Stomach smooth muscle (tissue), 2 donors: ENCODE data around the gene RPP40.

Experiments
- H3K27ac ChIP-seq: one replicate; pipeline ENCODE4 v1.7.0; 2013; ENCODE audit warnings: mild to moderate bottlenecking, low read length, inconsistent platforms
- H3K27me3 ChIP-seq, 2 donors: one replicate each; pipeline ENCODE4 v1.7.0; 2013; ENCODE audit warnings: low read length in 2 of 2; ENCODE audit not compliant: insufficient read depth in 2 of 2, control insufficient read depth in 1 of 2
- H3K36me3 ChIP-seq, 2 donors: one replicate each; pipeline ENCODE4 v1.7.0; 2013; ENCODE audit warnings: low read length in 2 of 2; ENCODE audit not compliant: control insufficient read depth in 2 of 2, insufficient read depth in 2 of 2
- H3K4me1 ChIP-seq: one replicate; pipeline ENCODE4 v1.7.0; 2013; ENCODE audit warnings: low read length; ENCODE audit not compliant: control insufficient read depth, insufficient read depth
- H3K4me3 ChIP-seq, 2 donors: one replicate each; pipeline ENCODE4 v1.7.0; 2013; ENCODE audit warnings: low read length in 2 of 2
- H3K9ac ChIP-seq, 2 donors: one replicate each; pipeline ENCODE4 v1.7.0; 2013; ENCODE audit warnings: low read length in 2 of 2, mild to moderate bottlenecking in 1 of 2
- H3K9me3 ChIP-seq, 2 donors: one replicate each; pipeline ENCODE4 v1.7.0; 2013; ENCODE audit warnings: low read length in 2 of 2; ENCODE audit not compliant: control insufficient read depth in 2 of 2
- donor health status: healthy.
- donor health status: Pancreatic carcinoma.

The RPP40 gene

DNA sequence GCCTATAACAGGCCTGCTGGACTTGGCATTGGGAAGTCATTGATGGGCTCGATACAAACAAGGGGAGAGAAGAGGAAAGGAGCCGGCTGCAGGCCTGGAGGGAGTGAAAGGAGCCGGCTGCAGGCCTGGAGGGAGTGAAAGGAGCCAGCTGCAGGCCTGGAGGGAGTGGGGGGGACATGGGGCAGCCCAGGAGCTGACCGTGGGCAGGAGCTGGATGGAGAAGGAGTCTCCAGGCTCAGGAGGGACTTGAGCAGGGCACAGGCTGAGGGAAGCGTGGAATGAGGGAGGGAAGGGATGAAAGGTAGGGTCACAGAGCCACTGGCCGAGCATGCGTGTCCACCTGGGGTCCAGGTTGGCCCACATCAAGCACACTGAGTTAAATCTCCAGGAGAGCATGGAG lies 32.0 kb downstream of the RPP40 start:
- H3K36me3 ChIP-seq, result no peaks in the 10 kb centered on the region
- no peak overlapping the region for H3K4me3 ChIP-seq
- H3K27ac ChIP-seq, result peak overlapping the region; percentile 18
- peaks cover 21% of the 10 kb centered on the region for H3K4me1 ChIP-seq
- no peak overlapping the region for H3K9ac ChIP-seq
- H3K9me3 ChIP-seq, result no peaks in the 10 kb centered on the region
- no peaks in the 10 kb centered on the region for H3K27me3 ChIP-seq

DNA sequence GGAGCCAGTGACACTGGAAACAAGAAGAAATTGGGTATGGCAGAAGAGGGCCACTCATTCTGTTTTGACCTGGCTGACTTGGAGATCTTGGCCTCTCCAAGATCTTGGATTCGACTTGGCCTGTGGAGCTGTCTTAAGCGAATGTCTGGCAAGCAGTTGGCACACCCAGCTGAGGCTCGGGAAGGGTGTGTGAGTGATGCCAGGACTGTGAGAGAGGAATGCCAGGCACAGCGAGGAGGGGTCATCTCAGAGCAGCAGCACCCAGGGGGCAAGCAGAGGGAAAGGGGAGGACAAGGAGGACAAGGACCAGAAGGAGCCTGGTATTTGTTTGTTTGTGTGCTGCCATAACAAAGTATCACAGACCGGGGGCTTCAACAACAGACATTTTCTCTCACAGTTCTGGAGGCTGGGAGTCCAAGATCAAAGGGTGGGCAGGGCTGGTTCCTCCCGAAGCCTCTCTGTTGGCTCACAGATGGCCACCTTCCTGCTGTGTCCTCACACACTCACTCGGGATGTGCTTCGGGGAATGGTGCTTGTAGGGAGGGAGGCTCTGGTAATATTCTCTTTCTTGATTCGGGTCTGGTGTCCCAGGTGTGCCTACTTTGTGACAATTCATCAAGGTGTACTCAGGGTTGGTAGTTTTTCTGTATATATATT lies 33.0 kb downstream of the RPP40 start:
- H3K27ac ChIP-seq, result peak overlapping the region; percentile 24
- no peaks in the 10 kb centered on the region for H3K9me3 ChIP-seq
- H3K4me3 ChIP-seq, result no peak overlapping the region
- H3K9ac ChIP-seq, result no peak overlapping the region
- H3K36me3 ChIP-seq, result no peaks in the 10 kb centered on the region
- no peaks in the 10 kb centered on the region for H3K27me3 ChIP-seq
- H3K4me1 ChIP-seq, result peaks cover 25% of the 10 kb centered on the region

GRCh38 chr6:4969609-4970285 lies 34.1 kb downstream of the RPP40 start:
- Histone ChIP-seq H3K9ac (no peak overlapping the region), H3K9me3 (no peaks in the 10 kb centered on the region), H3K4me1 (peaks cover 34% of the 10 kb centered on the region), H3K36me3 (no peaks in the 10 kb centered on the region), H3K27ac (no peak overlapping the region), H3K4me3 (no peak overlapping the region), H3K27me3 (no peaks in the 10 kb centered on the region)

- no peaks in the 10 kb centered on the region for H3K27me3 ChIP-seq
- H3K27ac ChIP-seq, result no peak overlapping the region
- no peak overlapping the region for H3K4me3 ChIP-seq
- no peaks in the 10 kb centered on the region for H3K36me3 ChIP-seq
- H3K9ac ChIP-seq, result no peak overlapping the region
- no peaks in the 10 kb centered on the region for H3K9me3 ChIP-seq
- peaks cover 23% of the 10 kb centered on the region for H3K4me1 ChIP-seq
These were observed 36.4 kb downstream of the RPP40 start for GRCh38 chr6:4967301-4968030.

DNA sequence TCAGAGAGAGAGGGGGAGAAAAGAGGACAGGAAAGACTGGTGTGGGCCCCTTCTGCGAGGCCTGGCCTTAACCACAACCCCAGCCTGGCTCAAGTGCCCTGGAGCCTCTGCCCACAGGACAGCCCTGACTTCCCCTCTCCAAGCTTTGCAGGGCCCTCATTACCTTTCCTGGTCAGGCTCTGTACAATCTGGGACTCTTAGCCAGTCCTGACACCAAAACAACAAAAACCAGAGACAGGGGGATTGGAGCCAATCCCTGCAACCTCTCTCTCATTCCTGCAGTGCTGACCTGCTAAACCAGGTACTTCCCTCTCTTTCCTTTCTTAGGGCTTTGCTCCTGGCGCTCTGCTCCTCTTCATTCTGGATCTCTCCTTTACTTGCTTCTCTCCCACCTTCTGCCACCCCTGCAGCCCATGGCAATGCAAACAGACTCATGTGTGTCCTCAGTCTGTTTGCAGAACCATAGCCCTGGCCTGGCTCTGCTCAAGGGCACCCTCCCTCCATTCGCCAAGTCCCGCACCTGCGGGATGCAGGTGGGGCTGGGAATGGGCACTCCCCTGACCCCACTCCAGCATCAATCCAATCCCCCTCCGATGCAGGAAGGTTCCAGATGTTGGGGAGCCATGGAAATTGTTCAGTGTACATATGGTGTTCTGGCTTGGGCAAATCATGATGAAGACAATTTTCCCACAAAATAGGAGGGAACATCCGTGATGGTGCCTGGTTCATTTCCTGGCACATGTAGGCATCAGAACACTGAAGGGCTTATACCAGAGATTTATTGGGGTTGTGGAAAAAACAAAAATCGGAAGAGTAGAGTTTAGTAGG lies 38.1 kb downstream of the RPP40 start:
- no peak overlapping the region for H3K4me3 ChIP-seq
- peak overlapping the region; percentile 49 for H3K27ac ChIP-seq
- no peaks in the 10 kb centered on the region for H3K27me3 ChIP-seq
- H3K9ac ChIP-seq, result no peak overlapping the region
- H3K4me1 ChIP-seq, result peaks cover 20% of the 10 kb centered on the region
- no peaks in the 10 kb centered on the region for H3K36me3 ChIP-seq
- H3K9me3 ChIP-seq, result no peaks in the 10 kb centered on the region

DNA sequence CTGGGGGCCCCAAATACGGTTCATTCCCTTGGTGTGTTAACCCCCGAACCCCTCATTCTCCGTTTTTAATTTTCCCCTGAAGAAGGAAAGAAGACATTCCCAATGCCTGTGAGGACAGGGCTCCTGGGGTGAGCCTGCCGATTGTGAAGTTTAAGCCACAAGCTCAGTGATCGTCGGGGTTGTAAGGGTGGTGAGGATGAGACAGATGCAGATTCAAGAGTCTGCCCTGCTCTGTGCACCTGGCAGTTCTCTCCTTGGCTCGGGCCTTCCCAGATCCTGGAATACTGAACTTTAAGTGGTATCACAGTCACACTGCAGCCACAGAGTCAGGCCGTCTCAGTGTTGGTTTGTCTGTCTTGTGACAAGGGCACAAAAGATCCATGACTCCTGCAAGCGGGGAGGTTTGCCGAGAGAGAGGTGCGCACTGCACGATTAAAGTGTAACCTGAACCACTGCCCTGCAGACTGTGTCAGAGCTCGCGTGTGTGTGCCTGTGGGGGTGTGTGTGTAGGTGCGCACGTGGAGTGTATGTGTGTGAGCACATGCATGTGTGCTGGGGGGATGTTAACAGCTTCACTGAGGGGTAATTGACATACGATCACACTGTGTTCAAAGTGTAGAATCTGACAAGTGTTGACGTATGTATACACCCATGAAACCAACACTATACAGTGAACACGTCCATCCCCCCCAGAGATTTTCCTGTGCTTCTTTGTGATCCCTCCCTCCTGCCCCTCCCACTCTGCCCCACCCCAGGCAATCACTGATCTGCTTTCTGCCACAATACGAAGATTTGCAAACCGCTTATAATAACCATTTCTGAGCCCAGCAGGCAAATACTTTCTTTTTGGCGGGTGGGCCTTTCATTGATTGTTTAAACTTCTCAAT lies 38.9 kb downstream of the RPP40 start:
- Histone ChIP-seq H3K27ac (peak overlapping the region; percentile 49), H3K4me3 (no peak overlapping the region), H3K4me1 (peaks cover 15% of the 10 kb centered on the region), H3K9ac (no peak overlapping the region), H3K27me3 (no peaks in the 10 kb centered on the region), H3K9me3 (no peaks in the 10 kb centered on the region), H3K36me3 (no peaks in the 10 kb centered on the region)

GRCh38 chr6:4962905-4963304 lies 40.9 kb downstream of the RPP40 start:
- Histone ChIP-seq H3K9me3 (no peaks in the 10 kb centered on the region), H3K27me3 (no peaks in the 10 kb centered on the region), H3K4me1 (peaks cover 15% of the 10 kb centered on the region), H3K36me3 (no peaks in the 10 kb centered on the region), H3K4me3 (no peak overlapping the region), H3K9ac (no peak overlapping the region), H3K27ac (no peak overlapping the region)

GRCh38 chr6:4961322-4962168 lies 42.3 kb downstream of the RPP40 start:
- no peaks in the 10 kb centered on the region for H3K9me3 ChIP-seq
- H3K4me3 ChIP-seq, result no peak overlapping the region
- no peaks in the 10 kb centered on the region for H3K36me3 ChIP-seq
- no peaks in the 10 kb centered on the region for H3K27me3 ChIP-seq
- no peak overlapping the region for H3K27ac ChIP-seq
- H3K4me1 ChIP-seq, result peaks cover 15% of the 10 kb centered on the region
- no peak overlapping the region for H3K9ac ChIP-seq

DNA sequence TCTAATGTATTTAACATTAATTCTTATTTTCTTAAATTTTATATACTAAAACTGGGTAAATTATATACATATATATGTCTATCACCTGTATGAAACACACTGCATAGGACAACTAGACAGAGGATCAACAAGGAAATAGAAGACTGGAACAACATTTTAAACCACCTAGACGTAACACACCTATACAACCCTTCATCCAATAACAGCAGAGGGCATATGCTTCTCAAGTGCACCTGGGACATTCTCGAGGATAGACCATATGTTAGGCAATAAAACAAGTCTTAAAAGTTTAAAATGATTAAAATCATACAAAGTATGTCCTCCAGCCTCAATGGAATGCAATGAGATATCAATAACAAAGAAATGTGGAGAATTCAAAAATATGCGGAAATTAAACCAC lies 45.2 kb downstream of the RPP40 start:
- Histone ChIP-seq H3K27me3 (no peaks in the 10 kb centered on the region), H3K4me3 (no peak overlapping the region), H3K9me3 (no peaks in the 10 kb centered on the region), H3K4me1 (no peaks in the 10 kb centered on the region), H3K27ac (no peak overlapping the region), H3K36me3 (peaks cover 4 to 5% of the 10 kb centered on the region in 2 donors), H3K9ac (no peak overlapping the region)
